HepG2 (cell line): ENCODE measurements around the gene ADAMTS12.

ENCODE experiments used
- DZIP1 ChIP-seq: sonication (generic); formaldehyde crosslinking; IDR thresholded peaks from 2 replicates; pipeline ENCODE4 v1.5.0; 2020; ENCODE audit warnings: mild to moderate bottlenecking, missing genetic modification reagents
- FOXK2 ChIP-seq: fragments of 450-650 bp; IDR thresholded peaks from 2 replicates; pipeline ENCODE4 v1.6.1; 2016
- GABPA ChIP-seq, 2 experiments: IDR thresholded peaks; 2 replicates each; pipeline ENCODE4 v1.6.1; 2011 to 2016; ENCODE audit warnings: low read depth in 2 of 2, low read length in 1 of 2, missing biosample characterization in 1 of 2, missing genetic modification characterization in 1 of 2
- HMG20B ChIP-seq: conservative IDR thresholded peaks from 2 replicates; pipeline ENCODE4 v1.6.1; 2016; ENCODE audit warnings: missing genetic modification reagents, missing compliant biosample characterization
- KAT7 ChIP-seq: IDR thresholded peaks from 2 replicates; pipeline ENCODE4 v1.6.1; 2018; ENCODE audit warnings: borderline replicate concordance, missing compliant biosample characterization
- NR3C1 ChIP-seq: sonication (generic); formaldehyde crosslinking; IDR thresholded peaks from 2 replicates; pipeline ENCODE4 v1.4.0; 2020; ENCODE audit warnings: missing genetic modification reagents
- POLR2A ChIP-seq, 2 experiments: IDR thresholded peaks; 2 replicates each; pipeline ENCODE4 v1.6.1; 2011; ENCODE audit warnings: low read depth in 2 of 2, low read length in 2 of 2, mild to moderate bottlenecking in 1 of 2, moderate library complexity in 1 of 2; ENCODE audit not compliant: insufficient read depth in 1 of 2
- SP5 ChIP-seq: IDR thresholded peaks from 2 replicates; pipeline ENCODE4 v1.6.1; 2016; ENCODE audit warnings: low read depth, borderline replicate concordance
- ZNF280D ChIP-seq: sonication (generic); formaldehyde crosslinking; IDR thresholded peaks from 2 replicates; pipeline ENCODE4 v1.5.1; 2020; ENCODE audit warnings: mild to moderate bottlenecking, missing genetic modification reagents
- ZNF609 ChIP-seq: sonication (generic); formaldehyde crosslinking; IDR thresholded peaks from 2 replicates; pipeline ENCODE4 v1.4.0; 2020; ENCODE audit warnings: mild to moderate bottlenecking, missing genetic modification reagents, borderline replicate concordance

GRCh38 chr5:33936004-33936380 lies 44.2 kb upstream of the ADAMTS12 start:
- TF ChIP-seq ZNF280D (CRISPR knock-in tag) (no peak), FOXK2 (no peak), GABPA (IDR thresholded peaks at IDR 0.05; ENCODE audit: low read depth, low read length) (no peak), GABPA (CRISPR knock-in tag; IDR thresholded peaks at IDR 0.05; ENCODE audit: low read depth) (no peak), POLR2A (IDR thresholded peaks at IDR 0.05; ENCODE audit: insufficient read depth in 1 of 2, low read depth in 2 of 2, low read length in 2 of 2) (no peak), ZNF609 (no peak), HMG20B (CRISPR knock-in tag) (no peak), SP5 (CRISPR knock-in tag) (no peak), NR3C1 (CRISPR knock-in tag) (no peak), DZIP1 (CRISPR knock-in tag) (no peak), KAT7 (no peak)
